HEK293T (cell line): Measurements from ENCODE around the gene GRM3.

Experiments used
- CTCF ChIA-PET: fragments of 350-600 bp; formaldehyde crosslinking; extraction: SDS; loops from one replicate; lab custom pipeline; 2021; ENCODE audit warnings: antibody characterized with exemption, inconsistent platforms; lab: Yijun Ruan, JAX
- POLR2A ChIA-PET: fragments of 350-600 bp; formaldehyde crosslinking; extraction: SDS; loops from one replicate; lab custom pipeline; 2020; ENCODE audit warnings: antibody characterized with exemption, inconsistent platforms; lab: Yijun Ruan, JAX
- DNase-seq: peaks from one replicate; pipeline ENCODE4 v3.0.0; 2012; ENCODE audit warnings: mixed read lengths; ENCODE audit errors: extremely low spot score
- ARNT ChIP-seq: fragments of 450-650 bp; IDR thresholded peaks from 2 replicates; pipeline ENCODE4 v1.6.1; 2017; ENCODE audit warnings: mild to moderate bottlenecking
- BHLHE40 ChIP-seq: fragments of 450-650 bp; IDR thresholded peaks from 2 replicates; pipeline ENCODE4 v1.6.1; 2016; ENCODE audit warnings: mild to moderate bottlenecking, moderate library complexity, borderline replicate concordance
- CTBP1 ChIP-seq: fragments of 450-650 bp; IDR thresholded peaks from 2 replicates; pipeline ENCODE4 v1.6.1; 2016; ENCODE audit warnings: borderline replicate concordance
- ELF4 ChIP-seq: fragments of 450-650 bp; IDR thresholded peaks from 2 replicates; pipeline ENCODE4 v1.6.1; 2017; ENCODE audit warnings: antibody characterized with exemption
- FOXA1 ChIP-seq: fragments of 450-650 bp; IDR thresholded peaks from 2 replicates; pipeline ENCODE4 v1.6.1; 2016; ENCODE audit warnings: mild to moderate bottlenecking
- FOXK2 ChIP-seq: fragments of 450-650 bp; IDR thresholded peaks from 2 replicates; pipeline ENCODE4 v1.6.1; 2016; ENCODE audit warnings: mild to moderate bottlenecking
- HDGF ChIP-seq: fragments of 450-650 bp; IDR thresholded peaks from 2 replicates; pipeline ENCODE4 v1.6.1; 2017; ENCODE audit warnings: antibody characterized with exemption, borderline replicate concordance
- L3MBTL2 ChIP-seq: fragments of 450-650 bp; conservative IDR thresholded peaks from 2 replicates; pipeline ENCODE4 v1.6.1; 2016; ENCODE audit warnings: mild to moderate bottlenecking
- LEF1 ChIP-seq: fragments of 450-650 bp; IDR thresholded peaks from 2 replicates; pipeline ENCODE4 v1.6.1; 2017; ENCODE audit warnings: mild to moderate bottlenecking, borderline replicate concordance
- NFRKB ChIP-seq: fragments of 450-650 bp; IDR thresholded peaks from 2 replicates; pipeline ENCODE4 v1.6.1; 2016; ENCODE audit warnings: mild to moderate bottlenecking, moderate library complexity
- PKNOX1 ChIP-seq: fragments of 450-650 bp; IDR thresholded peaks from 2 replicates; pipeline ENCODE4 v1.6.1; 2016
- SP1 ChIP-seq: fragments of 450-650 bp; IDR thresholded peaks from 2 replicates; pipeline ENCODE4 v1.6.1; 2017
- SUZ12 ChIP-seq: fragments of 450-650 bp; IDR thresholded peaks from 2 replicates; pipeline ENCODE4 v1.6.1; 2016; ENCODE audit warnings: mild to moderate bottlenecking
- TARDBP ChIP-seq: fragments of 450-650 bp; IDR thresholded peaks from 2 replicates; pipeline ENCODE4 v1.6.1; 2016
- ZNF384 ChIP-seq: fragments of 450-650 bp; IDR thresholded peaks from 2 replicates; pipeline ENCODE4 v1.6.1; 2016

Gene GRM3

GRCh38 chr7:86904949-86905834 lies 261.5 kb downstream of the GRM3 start:
- TF ChIP-seq SP1 (no peak), ARNT (no peak), SUZ12 (no peak), ZNF384 (peak; percentile 79), FOXA1 (no peak), CTBP1 (no peak), TARDBP (no peak), PKNOX1 (no peak)
- peak; percentile 21 for DNase-seq
- POLR2A ChIA-PET = no interaction called here
- CTCF ChIA-PET = interaction anchor here (0.6 to 1.3 kb wide), 7 partner anchors 10 to 1015 kb away, joined by 3 to 4 read pairs (median 3); partner anchors contain the start of gene DMTF1

- POLR2A ChIA-PET = interaction anchor here (2.0 kb wide), 1 partner anchor 244 kb away, joined by 7 read pairs; the partner anchor contains the start of gene DMTF1
- CTCF ChIA-PET = interaction anchor here (0.6 kb wide), 1 partner anchor 1184 kb away, joined by 4 read pairs; no protein-coding TSS in a partner anchor
- TF ChIP-seq FOXA1 (no peak), PKNOX1 (no peak), L3MBTL2 (no peak), SP1 (no peak), ZNF384 (no peak), NFRKB (no peak), CTBP1 (no peak), SUZ12 (no peak), BHLHE40 (no peak), TARDBP (no peak)
- DNase-seq = no peak
Measured at GRCh38 chr7:86908948-86909347, 265.2 kb downstream of the GRM3 start.

- peak; percentile 25 for DNase-seq
- ChIA-PET CTCF (interaction anchor here (0.6 to 2.0 kb wide), 4 partner anchors 12 to 237 kb away, joined by 3 to 6 read pairs (median 3); no protein-coding TSS in a partner anchor), POLR2A (interaction anchor here (1.5 kb wide), 1 partner anchor 241 kb away, joined by 9 read pairs; the partner anchor contains the start of gene DMTF1)
- TF ChIP-seq PKNOX1 (peak; percentile 58), NFRKB (no peak)
Measured at GRCh38 chr7:86911659-86912058, 267.9 kb downstream of the GRM3 start.

GRCh38 chr7:86913709-86914108 lies 270.0 kb downstream of the GRM3 start:
- TF ChIP-seq ARNT = no peak
- TF ChIP-seq FOXA1 = no peak
- no peak for TF ChIP-seq SUZ12
- no peak for TF ChIP-seq CTBP1
- TF ChIP-seq BHLHE40 = no peak
- TF ChIP-seq NFRKB = no peak
- no peak for TF ChIP-seq LEF1
- TF ChIP-seq ELF4 = no peak
- TF ChIP-seq ZNF384 = no peak
- no peak for TF ChIP-seq TARDBP
- TF ChIP-seq SP1 = no peak
- TF ChIP-seq FOXK2 = no peak
- TF ChIP-seq PKNOX1 = no peak
- no peak for TF ChIP-seq HDGF
- no peak for TF ChIP-seq L3MBTL2
- no peak for DNase-seq
- ChIA-PET CTCF (no interaction called here), POLR2A (no interaction called here)
